HG02759 (cell line): ENCODE measurements around the gene TRAFD1.
"Not testable (repeated sequence)": the region's sequence is repeated elsewhere in the genome, so short reads cannot be mapped to it uniquely, and the experiment has no call there.

Source experiments
- ATAC-seq: cut with Tn5 transposase; IDR thresholded peaks from one replicate; pipeline ENCODE4 v1.9.1; 2021; ENCODE audit warnings: mild to moderate bottlenecking, moderate library complexity; ENCODE audit not compliant: unreplicated experiment

Gene TRAFD1

DNA sequence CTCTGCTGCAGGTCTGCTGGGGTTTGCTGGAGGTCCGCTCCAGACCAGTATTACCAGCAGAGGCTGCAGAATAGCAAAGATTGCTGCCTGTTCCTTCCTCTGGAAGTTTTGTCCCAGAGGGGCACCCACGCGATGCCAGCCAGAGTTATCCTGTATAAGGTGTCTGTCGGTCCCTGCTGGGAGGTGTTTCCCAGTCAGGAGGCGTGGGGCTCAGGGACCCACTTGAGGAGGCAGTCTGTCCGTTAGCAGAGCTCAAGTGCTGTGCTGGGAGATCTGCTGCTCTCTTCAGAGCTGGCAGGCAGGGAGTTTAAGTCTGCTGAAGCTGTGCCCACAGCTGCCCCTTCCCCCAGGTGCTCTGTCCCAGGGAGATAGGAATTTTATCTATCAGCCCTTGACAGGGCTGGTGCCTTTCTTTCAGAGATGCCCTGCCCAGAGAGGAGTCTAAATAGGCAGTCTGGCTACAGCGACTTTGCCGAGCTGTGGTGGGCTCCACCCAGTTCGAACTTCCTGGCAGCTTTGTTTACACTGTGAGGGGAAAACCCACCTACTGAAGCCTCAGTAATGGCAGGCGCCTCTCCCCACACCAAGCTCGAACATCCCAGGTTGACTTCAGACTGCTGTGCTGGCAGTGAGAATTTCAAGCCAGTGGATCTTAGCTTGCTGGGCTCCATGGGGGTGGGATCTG, 33.2 kb downstream of the TRAFD1 start:
- not testable (repeated sequence) for ATAC-seq

DNA sequence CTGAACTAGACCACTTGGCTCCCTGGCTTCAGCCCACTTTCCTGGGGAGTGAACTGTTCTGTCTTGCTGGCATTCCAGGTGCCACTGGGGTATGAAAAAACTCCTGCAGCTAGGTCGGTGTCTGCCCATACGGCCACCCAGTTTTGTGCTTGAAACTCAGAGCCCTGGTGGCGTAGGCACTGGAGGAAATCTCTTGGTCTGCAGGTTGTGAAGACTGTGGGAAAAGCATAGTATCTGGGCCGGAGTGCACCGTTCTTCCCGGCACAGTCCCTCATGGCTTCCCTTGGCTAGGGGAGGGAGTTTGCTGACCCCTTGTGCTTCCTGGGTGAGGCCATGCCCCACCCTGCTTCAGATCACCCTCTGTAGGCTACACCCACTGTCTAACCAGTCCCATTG, 33.8 kb downstream of the TRAFD1 start:
- ATAC-seq = no peak

DNA sequence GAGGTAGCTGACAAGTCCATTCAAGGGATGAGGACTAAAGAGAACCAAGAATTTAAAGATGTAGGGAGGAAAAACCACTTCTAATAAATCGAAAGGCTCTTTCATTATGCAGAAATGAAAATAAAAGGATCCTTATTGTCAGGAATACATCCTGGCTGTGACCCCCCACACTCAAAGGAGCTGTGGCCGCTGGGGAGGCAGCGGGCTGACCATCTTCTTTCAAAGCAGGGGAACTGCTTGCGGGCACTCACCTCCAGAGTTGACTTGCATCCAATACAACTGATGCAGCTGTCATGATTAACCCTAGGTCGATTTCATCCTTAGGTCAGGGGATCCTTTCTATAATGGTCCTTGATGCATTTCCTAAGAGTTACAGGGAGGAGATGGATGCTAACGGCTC, 35.3 kb downstream of the TRAFD1 start:
- no peak for ATAC-seq

DNA sequence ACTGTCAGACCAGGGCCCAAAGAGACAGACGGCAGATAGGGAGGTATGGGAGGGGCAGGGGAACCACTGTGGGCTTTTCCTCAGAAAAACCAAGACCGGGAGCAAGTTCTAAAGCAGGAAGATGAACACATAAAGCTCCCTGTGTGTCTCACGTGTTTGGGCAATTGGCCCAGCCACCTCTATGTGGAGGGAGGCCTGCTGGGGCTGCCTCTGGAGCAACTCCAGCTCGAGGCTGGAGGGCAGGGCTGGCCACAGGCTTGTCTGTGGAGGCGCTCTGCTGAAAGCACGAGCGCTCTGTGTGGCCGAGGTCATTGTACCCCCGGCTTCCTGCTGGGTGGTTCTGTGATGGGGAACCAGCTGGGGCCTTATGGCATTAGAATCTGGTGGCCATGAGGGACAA, 36.4 kb downstream of the TRAFD1 start:
- no peak for ATAC-seq

DNA sequence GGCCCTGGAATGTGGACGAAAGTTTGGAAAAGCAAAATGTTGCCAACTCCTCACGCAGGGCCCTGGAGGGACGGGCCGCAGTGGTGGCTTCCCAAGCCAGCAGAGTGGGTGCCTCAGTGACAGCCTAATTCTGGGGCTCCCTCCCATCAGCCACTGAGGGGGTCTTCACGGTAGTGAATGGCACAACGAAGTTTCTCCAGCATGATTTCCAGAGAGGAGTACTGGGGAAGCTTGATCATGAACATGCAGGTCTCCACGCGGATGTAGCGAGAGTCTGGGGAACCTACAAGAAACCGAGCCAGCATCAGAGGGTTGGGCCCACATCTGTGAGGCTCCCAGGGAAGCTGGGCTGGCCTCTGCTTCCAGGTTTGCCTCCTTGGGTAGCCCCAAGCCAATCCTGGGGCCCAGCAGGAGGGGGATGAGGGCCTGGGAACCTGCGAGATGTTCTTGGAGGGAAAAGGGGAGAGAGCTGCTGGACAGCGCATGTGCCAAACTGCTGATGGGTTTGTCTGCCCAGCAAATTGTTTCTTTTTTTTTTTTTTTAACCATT, 37.0 kb downstream of the TRAFD1 start:
- ATAC-seq = no peak

DNA sequence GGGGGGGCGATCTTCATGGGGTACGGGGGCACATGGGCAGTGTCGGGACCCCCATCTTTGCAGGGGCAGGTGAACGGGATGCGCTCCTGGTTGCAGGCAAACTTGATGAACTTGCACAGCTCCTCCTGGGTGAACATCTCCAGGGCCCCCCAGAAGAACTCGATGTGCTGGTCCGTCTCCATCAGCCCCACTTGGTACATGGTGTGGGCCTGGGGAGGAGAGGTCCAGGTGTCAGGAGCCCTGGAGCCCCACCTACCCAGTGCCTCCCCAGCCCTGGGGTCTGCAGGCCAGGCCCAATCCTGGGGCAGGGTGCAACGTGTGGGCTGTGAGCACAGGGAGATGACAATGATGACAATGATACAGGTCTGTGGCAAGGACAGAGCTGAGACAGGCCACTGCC, 37.7 kb downstream of the TRAFD1 start:
- ATAC-seq = no peak

DNA sequence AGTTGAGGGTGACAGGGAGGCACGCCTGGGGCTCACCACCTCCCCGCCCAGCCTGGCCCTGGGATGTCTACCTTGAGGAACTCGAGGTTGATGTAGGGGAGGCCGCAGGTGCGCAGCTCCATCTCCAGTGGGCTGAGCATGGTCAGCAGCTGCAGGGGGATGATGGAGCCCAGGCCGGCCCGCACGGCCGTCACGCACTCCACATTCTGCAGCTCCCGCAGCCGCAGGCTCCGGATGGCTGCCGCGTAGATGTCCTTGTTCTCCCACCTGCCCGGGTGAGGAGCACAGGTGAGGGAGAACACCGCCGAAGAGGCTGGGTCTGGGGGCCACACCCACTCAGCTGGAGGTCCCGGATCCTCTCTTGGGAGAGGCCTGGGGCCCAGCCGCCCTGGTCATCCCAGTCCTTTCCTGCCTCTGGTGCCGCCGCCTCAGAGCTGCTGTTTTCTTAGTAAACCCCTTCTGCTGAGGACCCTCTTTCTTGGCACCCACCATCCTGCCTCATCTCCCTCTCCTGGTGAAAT, 38.2 kb downstream of the TRAFD1 start:
- ATAC-seq = no peak

DNA sequence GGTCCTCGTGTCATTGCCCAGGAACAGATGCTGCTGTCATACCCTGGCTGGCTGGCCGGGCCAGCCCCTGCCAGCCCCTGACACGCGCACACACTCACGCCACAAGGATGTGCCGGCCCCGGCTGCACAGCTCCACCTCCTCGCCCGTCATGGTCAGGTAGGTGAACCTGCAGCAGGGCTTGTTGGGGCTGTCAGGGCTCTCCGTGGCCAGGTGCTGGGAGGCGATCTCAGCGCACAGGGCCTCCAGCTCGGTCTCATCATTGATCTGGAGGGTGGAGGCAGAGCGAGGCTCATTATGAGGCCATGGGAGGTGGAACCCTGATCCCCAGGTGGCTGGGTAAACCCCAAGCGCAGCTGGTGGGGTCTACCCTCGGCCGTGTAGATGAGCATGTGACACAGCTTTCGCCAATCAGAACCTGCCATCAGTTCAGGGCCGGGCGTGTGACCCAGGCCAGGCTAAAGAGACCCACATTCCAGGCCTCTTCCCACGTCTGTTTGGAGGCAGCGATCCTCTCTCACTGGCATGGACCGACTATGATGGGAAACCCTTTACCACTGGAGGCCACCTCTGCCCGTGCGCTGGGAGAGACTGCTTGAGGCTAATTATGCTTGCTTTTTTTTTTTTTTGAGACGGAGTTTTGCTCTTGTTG, 38.8 kb downstream of the TRAFD1 start:
- no peak for ATAC-seq

DNA sequence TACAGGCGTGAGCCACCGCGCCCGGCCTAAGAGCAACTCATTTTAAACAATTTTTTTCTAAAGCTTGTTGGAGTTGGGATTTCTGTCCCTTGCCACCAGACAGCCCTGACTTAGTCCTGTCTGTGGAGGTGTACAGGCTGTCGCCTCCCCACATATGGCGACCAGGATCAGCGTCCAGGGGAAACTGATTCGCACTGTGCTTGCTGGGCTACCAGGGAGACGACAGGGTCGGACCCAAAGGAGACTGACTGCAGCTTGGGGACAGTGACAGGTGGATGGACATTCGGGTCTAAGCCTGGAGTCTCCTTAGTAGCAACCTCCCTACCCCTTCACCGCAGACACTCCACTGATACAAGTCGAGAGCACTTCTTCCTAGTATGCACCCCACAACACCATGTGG, 40.3 kb downstream of the TRAFD1 start:
- ATAC-seq = no peak

DNA sequence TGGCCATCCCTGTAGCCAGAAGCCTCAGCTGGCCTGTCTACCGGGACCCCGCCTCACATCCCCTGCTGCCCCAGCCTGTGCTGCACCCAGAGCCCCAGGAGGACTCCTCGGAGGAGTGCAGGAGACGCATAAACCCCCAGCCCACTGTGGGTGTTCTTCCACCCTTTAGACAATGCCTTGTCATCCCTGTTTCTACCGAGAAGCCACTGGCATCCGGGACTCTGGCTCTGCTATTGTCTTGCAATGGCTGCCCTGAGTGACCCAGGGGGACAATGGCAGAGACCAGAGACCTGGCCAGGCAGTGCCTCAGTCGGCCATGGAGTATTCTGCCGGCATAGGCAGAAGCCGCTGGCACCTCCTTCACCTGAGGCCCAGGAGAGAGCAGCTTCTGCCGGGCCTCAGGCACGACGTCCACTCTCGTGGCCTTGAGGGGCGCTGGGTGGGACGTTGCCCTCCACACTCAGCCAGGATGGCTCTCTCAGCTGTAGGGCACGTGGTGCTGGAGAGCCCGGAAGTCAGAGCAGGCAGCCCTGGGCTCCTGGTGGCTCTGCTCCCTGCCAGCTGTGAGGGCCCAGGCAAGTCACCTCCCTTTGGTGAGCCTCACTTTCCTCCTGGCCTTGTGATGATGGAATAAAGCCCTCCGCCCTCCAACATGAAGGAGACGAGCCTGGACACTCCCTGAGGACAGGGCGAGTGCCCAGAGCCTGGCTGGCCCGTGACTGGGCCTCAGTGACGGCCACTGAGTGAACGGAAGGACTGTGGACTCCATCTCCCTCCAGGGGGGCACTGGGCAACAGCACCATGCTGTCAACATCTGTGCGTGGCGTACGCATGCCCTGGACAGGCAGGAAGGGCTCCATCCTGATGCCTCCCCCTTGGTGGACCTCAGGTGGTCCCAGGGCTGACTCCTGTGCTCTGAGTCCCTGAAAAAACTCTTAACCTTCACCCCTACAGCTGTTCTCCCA, 41.0 kb downstream of the TRAFD1 start:
- no peak for ATAC-seq

DNA sequence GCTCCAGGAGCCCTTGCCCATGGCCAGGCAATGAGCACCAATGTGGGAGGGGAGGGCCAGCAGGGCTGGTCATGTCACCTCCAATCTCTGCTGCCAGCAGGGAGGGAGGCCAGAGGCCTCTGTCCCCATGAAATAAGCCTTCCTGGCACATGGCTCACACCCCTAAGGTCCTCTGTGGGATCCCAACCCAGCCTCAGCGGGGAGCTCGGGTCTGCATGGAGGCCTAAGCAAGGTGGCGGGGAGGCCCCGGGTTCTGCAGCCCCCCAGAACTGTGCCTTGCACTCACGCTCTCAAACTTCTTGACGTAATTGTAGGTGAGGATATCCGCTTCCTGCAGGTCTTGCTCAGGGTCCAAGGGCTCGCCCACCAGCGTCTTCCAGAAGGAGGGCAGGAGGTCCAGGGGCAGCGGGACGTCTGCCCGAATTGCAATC, 41.7 kb downstream of the TRAFD1 start:
- ATAC-seq = no peak

DNA sequence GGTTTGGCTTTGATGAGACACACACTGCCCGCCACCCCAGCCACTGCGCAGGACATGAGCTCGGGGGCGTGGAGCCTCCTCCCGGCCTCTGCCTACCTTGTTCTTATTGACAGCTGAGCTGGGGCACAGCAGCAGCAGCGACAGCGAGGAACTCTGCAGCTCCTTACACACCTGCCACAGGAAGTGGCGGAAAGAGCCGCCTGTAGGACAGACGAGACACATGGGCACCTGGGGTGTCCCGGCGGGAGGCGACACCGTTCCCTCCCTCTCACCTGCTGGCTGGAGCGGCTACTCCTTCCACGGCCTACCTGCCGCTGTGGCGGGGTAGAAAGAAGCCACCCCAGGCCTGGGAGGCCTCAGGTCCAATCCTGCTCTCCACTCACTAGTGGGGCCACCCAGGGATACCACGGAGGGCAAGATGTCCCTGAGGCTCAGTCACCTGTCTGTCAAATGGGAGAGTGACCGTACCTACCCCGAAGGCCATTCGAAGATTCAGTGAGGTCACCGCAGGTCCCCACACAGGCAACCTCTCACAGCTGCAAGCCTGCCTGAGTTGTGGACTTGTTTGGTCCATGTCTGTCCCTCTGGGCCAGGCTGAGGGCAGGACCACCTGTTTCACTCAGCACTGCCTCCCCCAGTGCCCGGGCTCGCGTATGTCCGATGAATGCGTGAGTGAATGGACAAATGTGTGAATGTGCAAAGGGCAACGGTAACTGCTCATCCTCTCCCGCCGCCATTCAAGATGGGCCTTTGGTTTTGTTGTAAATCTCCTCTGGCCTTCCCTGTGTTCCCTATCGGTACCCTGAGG, 42.6 kb downstream of the TRAFD1 start:
- ATAC-seq = no peak

DNA sequence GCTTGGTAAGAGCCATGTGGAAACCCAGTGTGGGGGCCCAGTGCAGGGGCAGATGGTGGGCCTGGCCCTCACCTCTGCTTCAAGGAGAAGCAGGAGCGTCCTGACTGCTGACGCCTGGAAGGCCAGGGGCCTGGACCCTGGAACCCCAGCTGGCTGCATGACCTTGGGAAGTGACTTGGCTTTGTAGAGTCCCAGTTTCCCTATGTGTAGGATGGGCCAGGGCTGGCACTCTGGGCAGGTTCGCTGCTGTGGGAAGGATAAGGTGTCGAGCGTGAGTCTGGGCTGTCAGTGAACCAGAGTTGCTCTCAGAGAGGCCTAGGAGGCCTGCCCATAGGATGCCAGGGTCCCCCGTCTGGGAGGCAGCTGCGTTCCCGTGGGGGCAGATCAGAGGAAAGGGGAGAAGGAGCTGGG, 43.2 kb downstream of the TRAFD1 start:
- ATAC-seq = no peak

DNA sequence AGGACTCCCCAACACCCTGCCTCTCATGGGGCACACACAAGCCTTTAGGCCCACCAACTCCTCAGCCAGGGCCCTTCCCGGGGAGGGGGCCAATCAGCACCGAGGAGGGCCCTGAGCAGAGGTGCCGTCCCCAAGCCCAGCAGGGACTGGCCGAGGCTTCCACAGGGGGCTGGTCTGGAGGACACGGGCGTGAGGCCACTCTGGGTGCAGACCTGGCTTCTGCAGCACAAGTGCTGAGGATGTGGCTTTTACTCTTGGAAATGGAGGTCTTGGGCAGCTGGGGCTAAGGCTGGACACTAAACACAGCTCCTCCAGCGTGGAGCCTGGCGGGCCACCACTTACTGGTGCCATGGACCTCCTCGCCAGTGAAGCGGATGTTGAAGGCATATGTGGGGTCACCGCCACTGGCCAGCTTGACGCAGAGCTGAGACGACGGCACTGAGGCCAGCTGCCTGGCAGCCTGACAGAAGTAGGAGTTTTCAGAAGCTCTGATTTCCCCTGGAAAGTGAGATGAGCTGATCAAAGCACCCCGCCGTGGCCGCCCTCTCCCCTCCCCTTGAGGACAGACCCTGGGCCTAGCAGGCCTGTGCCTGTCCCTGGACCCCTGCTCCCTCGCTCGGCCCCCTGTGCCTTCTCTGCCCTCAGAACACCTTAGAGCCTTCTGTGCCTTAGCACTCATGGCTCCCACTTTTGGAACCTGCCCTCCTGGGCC, 44.0 kb downstream of the TRAFD1 start:
- no peak for ATAC-seq

DNA sequence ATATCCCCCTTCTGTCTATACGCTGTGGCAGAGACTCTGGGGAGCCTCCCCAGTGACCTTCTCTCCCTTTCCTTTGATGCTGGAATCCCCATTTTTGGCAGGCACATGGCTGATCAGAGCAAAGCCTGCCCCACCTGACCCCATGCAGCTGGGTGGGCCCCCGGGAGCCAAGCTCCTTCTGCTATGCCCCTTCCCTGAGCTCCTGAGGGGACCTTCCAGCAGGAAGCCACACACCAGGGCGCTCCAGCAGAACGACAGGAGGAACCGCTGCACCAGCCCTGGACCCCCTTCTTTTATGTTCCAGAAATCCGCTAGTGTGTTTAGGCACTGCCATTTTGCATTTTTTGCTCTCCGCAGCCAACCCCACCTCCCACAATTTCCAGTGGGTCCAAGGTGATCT, 44.6 kb downstream of the TRAFD1 start:
- ATAC-seq = no peak

DNA sequence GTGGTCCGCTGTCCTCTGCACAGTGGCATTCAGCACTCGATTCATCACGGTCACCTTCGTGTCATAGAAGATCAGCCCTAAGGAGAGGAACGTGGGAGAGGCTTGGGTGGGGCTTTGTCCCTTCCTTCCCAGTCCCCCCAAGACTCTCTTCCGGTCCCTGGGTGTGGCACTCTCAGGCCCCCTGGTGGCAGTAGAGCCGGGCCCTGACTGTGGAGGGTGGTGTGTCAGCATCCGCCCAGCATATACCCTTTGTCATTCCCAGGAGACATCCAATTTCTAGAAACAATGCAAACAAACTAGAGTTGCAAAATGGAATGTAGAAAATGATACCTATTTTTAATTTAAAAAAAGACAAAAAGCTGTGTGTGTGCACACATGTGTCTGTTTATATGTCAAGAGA, 45.0 kb downstream of the TRAFD1 start:
- no peak for ATAC-seq

DNA sequence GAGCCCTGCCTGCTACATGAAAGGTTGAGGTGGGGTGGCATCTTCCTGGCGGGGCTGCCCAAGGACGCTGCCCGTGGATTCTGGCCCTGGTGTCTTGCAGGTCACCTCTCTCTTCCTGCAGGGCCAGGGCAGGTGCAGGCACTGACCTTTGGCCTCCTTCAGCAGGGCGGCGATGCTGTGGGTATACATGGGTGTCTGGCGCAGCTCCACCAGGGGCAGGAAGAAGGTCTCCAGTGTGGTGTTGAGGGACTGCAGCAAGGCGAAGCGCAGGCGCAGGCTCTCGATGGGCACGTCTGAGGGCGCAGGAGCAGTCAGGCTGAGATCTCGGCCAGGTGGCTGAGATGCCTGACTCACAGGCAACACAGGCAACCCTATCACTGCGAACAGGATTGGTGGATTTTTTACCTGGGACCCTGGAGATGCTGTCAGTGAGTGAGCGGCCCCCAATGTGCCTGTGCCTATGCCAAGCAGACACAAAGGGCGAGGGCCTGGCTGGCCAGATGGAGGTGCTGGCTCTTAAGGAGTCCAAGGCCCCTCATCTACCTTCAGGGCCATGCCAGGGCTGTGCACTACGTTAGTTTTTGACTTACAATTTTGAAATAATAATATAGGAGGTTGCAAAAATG, 45.7 kb downstream of the TRAFD1 start:
- no peak for ATAC-seq

DNA sequence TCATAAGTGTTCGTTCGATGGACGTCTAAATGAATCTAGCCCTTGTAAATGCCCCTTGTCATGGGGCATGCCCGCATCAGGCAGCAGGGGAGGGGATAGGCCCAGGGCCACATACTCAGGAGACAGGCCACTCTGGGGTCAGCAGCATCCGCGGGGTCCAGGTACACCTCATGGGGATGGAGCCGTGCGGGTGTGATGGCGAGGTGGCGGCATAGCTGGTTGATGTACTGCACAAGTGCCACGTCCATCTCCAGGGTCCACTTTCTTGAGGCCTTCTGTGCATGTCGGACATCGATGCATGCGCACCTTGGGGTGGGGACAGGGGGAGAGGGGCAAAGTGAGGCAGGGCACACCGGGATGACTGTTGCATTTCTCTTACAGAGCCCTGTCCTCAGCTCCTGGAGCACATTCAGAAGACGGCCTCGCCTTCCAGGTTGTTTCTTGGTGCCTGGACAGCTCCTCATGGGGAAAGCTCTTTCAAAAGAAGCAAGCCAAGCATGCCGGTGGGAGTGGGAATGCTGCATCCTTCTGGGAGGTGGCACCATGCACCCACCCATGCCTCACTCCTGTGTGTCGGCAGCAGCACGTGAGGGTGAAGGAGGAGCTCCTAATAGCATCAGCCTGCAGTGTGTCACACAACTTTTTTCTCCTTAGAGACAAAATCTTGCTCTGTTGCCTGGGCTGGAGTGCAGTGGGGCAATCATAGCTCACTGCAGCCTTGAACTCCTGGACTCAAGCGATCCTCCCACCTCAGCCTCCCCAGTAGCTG, 47.4 kb downstream of the TRAFD1 start:
- ATAC-seq = no peak
